Measurements from ENCODE around the gene CMSS1. TPM values are rescaled to one million over a fixed set of nuclear protein-coding genes. Genes with fewer than 3 reads are reported as not detected.

The CMSS1 gene
- total and polyA plus RNA-seq, 8 donors, result 14.4 to 29.9 (median 15.9) TPM

GRCh38 chr3:99903869-99904268 lies 86.2 kb downstream of the CMSS1 start:
- DNase-seq (no peak), ATAC-seq (no peak), FAIRE-seq (no peak)
- H3K9me3 ChIP-seq, result no peaks in the 10 kb centered on the region
- peaks cover 0 to 19% (median 10%) of the 10 kb centered on the region in 3 donors for H3K4me1 ChIP-seq
- no peak overlapping the region for H3K4me3 ChIP-seq
- intact Hi-C loops (cut with DNase I), result no loop called here
- no peaks in the 10 kb centered on the region for H3K36me3 ChIP-seq
- TF ChIP-seq CTCF (IDR thresholded peaks at IDR 0.05), result no peak
- no peaks in the 10 kb centered on the region for H3K27me3 ChIP-seq
- H3K27ac ChIP-seq, result no peak overlapping the region

- Histone ChIP-seq H3K9me3 (no peaks in the 10 kb centered on the region), H3K4me3 (no peak overlapping the region), H3K27ac (no peak overlapping the region), H3K36me3 (no peaks in the 10 kb centered on the region), H3K4me1 (peaks cover 0 to 24% (median 7%) of the 10 kb centered on the region in 3 donors), H3K27me3 (no peaks in the 10 kb centered on the region)
- intact Hi-C loops (cut with DNase I), result no loop called here
- DNase-seq (no peak), ATAC-seq (no peak), FAIRE-seq (no peak)
- TF ChIP-seq CTCF (IDR thresholded peaks at IDR 0.05), result no peak
- WGBS, 2 donors, result 77 to 87% methylated on average over 2 of the region's 2 CpGs
Measured at GRCh38 chr3:99907959-99908544, 90.4 kb downstream of the CMSS1 start.

- intact Hi-C loops (cut with DNase I), result no loop called here
- ATAC-seq (peak; percentile 69 to 94 (median 72)), FAIRE-seq (no peak), DNase-seq (no peak)
- no peaks in the 10 kb centered on the region for H3K9me3 ChIP-seq
- no peaks in the 10 kb centered on the region for H3K27me3 ChIP-seq
- H3K36me3 ChIP-seq, result no peaks in the 10 kb centered on the region
- H3K4me3 ChIP-seq, result no peak overlapping the region
- no peak for TF ChIP-seq CTCF (IDR thresholded peaks at IDR 0.05)
- 63 to 68% methylated on average over 3 of the region's 3 CpGs for WGBS, 2 donors
- peaks cover 0 to 24% (median 7%) of the 10 kb centered on the region in 3 donors for H3K4me1 ChIP-seq
- H3K27ac ChIP-seq, result peak overlapping the region in 2 of 4 donors; percentile 33 to 56
Measured at GRCh38 chr3:99909714-99910495, 92.2 kb downstream of the CMSS1 start.

GRCh38 chr3:99910752-99911290 lies 93.2 kb downstream of the CMSS1 start:
- intact Hi-C loops (cut with DNase I), result no loop called here
- Histone ChIP-seq H3K4me1 (peaks cover 0 to 24% (median 7%) of the 10 kb centered on the region in 3 donors), H3K9me3 (no peaks in the 10 kb centered on the region), H3K36me3 (no peaks in the 10 kb centered on the region), H3K27me3 (no peaks in the 10 kb centered on the region), H3K27ac (peak overlapping the region in 2 of 4 donors; percentile 33 to 56), H3K4me3 (no peak overlapping the region)
- no peak for ATAC-seq
- WGBS, 2 donors, result 74 to 83% methylated on average over 4 of the region's 4 CpGs
- no peak for FAIRE-seq
- TF ChIP-seq CTCF (IDR thresholded peaks at IDR 0.05), result no peak
- no peak for DNase-seq
